GM19468 (cell line): ENCODE data around the gene PNMA6F.
"Not testable (repeated sequence)": the region's sequence is repeated elsewhere in the genome, so short reads cannot be mapped to it uniquely, and the experiment has no call there.

Source experiments
- ATAC-seq: cut with Tn5 transposase; IDR thresholded peaks from one replicate; pipeline ENCODE4 v1.9.1; 2021; ENCODE audit warnings: mild to moderate bottlenecking, moderate library complexity, moderate number of reproducible peaks; ENCODE audit not compliant: unreplicated experiment; ENCODE audit errors: extremely low read depth

Gene PNMA6F

GRCh38 chrX:153336121-153336894, 14.7 kb upstream of the PNMA6F start:
- ATAC-seq, result no peak

- no peak for ATAC-seq
These were observed 13.2 kb upstream of the PNMA6F start for GRCh38 chrX:153334654-153335295.

- ATAC-seq, result peak; percentile 59
These were observed 12.5 kb upstream of the PNMA6F start, which contains the start of gene ZNF275 for GRCh38 chrX:153333821-153334653. Gene ZNF275 (plus strand): TSS chrX:153334153. CDS start chrX:153336680, 2,527 bp downstream.

GRCh38 chrX:153333266-153333665, 11.7 kb upstream of the PNMA6F start:
- ATAC-seq, result no peak

DNA sequence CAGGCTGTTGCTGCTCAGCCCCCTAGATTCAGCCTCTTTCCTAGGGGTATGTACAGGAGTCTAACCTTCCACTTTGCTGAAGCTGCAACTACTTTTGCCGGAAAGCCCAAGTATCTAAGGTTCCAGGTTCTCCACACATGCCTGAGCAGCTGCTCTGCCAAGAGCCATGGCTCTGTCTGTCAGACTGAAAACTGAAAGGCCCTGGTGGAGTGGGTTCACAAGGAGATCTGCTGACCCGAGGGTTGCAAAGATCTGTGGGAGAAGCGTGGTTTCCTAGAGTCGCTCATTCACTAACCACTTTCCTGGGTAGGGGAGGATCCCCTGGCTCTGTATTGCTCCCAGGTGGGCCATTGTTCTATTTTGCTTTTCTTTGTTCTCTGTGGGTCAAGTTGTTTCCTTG, 6.0 kb upstream of the PNMA6F start:
- no peak for ATAC-seq

- no peak for ATAC-seq
These were observed 897 bp downstream of the PNMA6F start for GRCh38 chrX:153320555-153321184.

DNA sequence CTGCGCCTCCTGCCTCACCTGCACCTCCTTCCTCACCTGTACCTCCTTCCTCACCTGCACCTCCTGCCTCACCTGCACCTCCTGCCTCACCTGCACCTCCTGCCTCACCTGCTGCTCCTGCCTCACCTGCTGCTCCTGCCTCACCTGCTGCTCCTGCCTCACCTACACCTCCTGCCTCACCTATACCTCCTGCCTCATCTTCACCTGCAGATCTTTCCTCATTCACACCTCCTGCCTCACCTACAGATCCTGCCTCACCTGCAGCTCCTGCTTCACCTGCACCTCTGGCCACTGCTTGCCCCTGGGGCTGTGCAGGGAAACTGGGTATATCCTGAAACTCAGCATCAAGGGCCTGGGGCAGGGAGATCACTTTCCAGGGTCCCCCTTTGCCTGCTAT, 1.5 kb downstream of the PNMA6F start:
- ATAC-seq, result not testable (repeated sequence)

GRCh38 chrX:153319295-153320046, 2.1 kb downstream of the PNMA6F start:
- ATAC-seq, result no peak

DNA sequence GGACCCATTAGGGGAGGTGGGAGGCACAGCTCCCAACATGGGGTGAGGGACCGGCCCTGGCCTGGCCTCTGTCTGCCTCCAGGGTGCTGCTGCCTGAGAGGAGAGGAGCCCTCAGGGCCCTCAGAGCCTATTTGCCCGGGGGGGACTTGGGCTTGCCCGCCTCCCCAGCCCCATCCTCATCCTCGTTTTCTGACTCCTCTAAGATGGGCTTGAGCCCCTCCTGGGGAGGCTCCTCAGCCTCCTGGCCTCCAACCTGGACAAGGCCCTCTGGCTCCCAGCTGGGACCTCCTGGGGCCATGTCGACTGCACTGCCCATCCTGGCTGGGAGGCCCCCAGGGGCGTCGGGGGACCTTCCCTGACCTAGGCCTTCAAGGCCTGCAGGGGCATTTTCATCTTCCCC, 2.8 kb downstream of the PNMA6F start:
- ATAC-seq, result no peak

- ATAC-seq, result no peak
These were observed 3.4 kb downstream of the PNMA6F start for GRCh38 chrX:153317996-153318722.

GRCh38 chrX:153317306-153317705, 4.3 kb downstream of the PNMA6F start:
- ATAC-seq, result no peak

GRCh38 chrX:153312842-153313241, 8.7 kb downstream of the PNMA6F start:
- no peak for ATAC-seq

GRCh38 chrX:153312041-153312440, 9.5 kb downstream of the PNMA6F start:
- no peak for ATAC-seq

DNA sequence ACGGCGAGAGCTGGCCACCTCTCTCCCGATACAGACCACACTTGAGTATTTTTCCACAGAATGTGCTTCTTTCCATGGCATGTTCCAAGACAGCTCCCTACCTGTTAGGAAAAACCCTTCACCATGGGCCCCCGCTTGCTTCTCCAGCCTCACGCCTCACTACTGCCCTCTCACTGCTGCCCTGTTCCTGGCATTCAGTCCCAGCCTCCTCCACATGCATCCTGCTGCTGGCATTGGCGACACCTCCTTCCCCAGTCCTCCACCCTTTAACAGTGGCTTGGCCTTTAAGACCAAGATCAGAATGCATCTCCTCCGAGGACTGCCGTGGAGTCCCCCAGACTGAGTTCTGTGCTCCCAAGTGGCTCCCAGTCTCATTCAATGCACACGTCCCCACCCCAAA, 10.7 kb downstream of the PNMA6F start:
- ATAC-seq, result no peak

- no peak for ATAC-seq
These were observed 14.0 kb downstream of the PNMA6F start for GRCh38 chrX:153307276-153308178.

DNA sequence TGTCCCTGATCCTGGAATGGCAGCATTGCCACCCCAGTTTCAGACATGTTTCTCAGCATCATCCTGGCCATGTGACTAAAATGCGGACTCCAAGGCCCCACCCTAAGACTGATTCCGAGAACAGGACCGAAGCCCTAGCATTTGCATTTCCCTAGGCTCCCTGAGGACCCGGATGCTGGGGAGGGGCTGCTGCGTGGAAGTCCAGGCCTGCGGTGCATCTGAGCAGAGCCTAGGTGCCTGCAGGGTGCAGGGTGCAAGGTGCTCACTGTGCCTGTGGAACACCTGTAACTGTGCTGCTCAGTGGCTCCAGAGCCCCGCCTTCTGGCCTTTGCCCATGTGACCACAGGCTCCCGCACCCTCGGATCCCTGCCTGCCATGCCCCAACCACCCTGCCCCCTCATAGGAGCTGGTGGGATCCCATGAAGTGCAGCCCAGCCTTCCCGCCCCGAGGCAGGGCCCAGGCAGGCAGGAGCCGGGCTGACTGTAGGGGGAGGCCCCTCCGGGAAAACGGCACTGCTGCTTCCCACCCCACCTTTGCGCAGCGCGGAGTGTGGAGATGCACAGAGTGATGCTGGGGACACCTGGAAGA, 14.9 kb downstream of the PNMA6F start:
- ATAC-seq, result no peak

GRCh38 chrX:153305972-153306371, 15.6 kb downstream of the PNMA6F start:
- no peak for ATAC-seq
